GM12878 (cell line): Measurements from ENCODE around the gene PPP1R7.

ENCODE experiments used
- POLR2A ChIP-seq: IDR thresholded peaks from 2 replicates; pipeline ENCODE4 v1.6.1; 2011; ENCODE audit warnings: low read depth, mild to moderate bottlenecking, low read length
- RBBP5 ChIP-seq: fragments of 200-600 bp; sonication (generic); conservative IDR thresholded peaks from 2 replicates; pipeline ENCODE4 v1.6.1; 2016
- TCF12 ChIP-seq: IDR thresholded peaks from 2 replicates; pipeline ENCODE4 v1.6.1; 2011; ENCODE audit warnings: low read depth, mild to moderate bottlenecking, low read length
- TF ChIP-seq, protein P1 (sequence below), 3 experiments: IDR thresholded peaks in 2 of 3; conservative IDR thresholded peaks in 1 of 3; 2 replicates each; pipeline ENCODE4 v1.5.1; 2011; ENCODE audit warnings: low read depth in 3 of 3, low read length in 3 of 3, mild to moderate bottlenecking in 3 of 3, control low read depth in 2 of 3, moderate library complexity in 2 of 3, inconsistent platforms in 1 of 3, mixed read lengths in 1 of 3; ENCODE audit not compliant: control insufficient read depth in 2 of 3, insufficient read depth in 1 of 3; ENCODE audit errors: extremely low read depth in 1 of 3
- TF ChIP-seq, protein P2 (sequence below): IDR thresholded peaks from 2 replicates; pipeline ENCODE4 v1.6.1; 2012; ENCODE audit warnings: low read depth, low read length, improper control_type of control experiment

DNA sequence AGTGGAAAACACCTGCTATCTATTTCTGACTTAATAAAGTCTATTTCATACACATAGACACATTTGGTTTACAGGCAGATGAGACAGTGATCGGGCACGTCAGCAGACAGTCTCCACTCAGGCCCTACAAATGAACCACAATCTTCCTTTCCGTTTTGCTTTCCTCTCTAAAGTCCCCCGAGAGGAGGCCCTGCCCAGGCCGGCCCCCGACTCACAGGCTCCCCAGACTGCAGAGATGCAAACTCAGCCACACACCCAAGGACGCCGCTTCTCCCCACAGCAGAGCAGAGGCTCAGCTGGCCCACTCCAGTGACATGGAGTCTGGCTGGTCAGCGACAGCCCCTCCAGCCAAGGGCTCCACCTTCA is 38.8 kb upstream of the PPP1R7 start:
- TF ChIP-seq, protein P1, sequence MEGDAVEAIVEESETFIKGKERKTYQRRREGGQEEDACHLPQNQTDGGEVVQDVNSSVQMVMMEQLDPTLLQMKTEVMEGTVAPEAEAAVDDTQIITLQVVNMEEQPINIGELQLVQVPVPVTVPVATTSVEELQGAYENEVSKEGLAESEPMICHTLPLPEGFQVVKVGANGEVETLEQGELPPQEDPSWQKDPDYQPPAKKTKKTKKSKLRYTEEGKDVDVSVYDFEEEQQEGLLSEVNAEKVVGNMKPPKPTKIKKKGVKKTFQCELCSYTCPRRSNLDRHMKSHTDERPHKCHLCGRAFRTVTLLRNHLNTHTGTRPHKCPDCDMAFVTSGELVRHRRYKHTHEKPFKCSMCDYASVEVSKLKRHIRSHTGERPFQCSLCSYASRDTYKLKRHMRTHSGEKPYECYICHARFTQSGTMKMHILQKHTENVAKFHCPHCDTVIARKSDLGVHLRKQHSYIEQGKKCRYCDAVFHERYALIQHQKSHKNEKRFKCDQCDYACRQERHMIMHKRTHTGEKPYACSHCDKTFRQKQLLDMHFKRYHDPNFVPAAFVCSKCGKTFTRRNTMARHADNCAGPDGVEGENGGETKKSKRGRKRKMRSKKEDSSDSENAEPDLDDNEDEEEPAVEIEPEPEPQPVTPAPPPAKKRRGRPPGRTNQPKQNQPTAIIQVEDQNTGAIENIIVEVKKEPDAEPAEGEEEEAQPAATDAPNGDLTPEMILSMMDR (IDR thresholded peaks at IDR 0.05 in 2 of 3, conservative IDR thresholded peaks at IDR 0.05 in 1 of 3; ENCODE audit: control insufficient read depth in 2 of 3, extremely low read depth in 1 of 3, insufficient read depth in 1 of 3, low read depth in 3 of 3, low read length in 3 of 3), result no peak
- peak; percentile 48; the same call in 1 of the 2 replicates for TF ChIP-seq POLR2A
- TF ChIP-seq RBBP5, result no peak
- TF ChIP-seq, protein P2, sequence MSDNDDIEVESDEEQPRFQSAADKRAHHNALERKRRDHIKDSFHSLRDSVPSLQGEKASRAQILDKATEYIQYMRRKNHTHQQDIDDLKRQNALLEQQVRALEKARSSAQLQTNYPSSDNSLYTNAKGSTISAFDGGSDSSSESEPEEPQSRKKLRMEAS, result no peak
- no peak for TF ChIP-seq TCF12
